ENCODE measurements around the gene KIFC1.

Gene KIFC1

DNA sequence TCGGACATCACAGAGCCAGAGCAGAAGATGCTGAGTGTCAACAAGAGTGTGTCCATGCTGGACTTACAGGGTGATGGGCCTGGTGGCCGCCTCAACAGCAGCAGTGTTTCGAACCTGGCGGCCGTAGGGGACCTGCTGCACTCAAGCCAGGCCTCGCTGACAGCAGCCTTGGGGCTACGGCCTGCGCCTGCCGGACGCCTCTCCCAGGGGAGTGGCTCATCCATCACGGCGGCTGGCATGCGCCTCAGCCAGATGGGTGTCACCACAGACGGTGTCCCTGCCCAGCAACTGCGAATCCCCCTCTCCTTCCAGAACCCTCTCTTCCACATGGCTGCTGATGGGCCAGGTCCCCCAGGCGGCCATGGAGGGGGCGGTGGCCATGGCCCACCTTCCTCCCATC, 51.4 kb downstream of the KIFC1 start:
- Histone ChIP-seq H3K27ac (ENCODE audit: low read depth, low read length, poor library complexity, severe bottlenecking) (no peak overlapping the region), H3K4me2 (ENCODE audit: low read length) (no peak overlapping the region), H4K20me1 (ENCODE audit: insufficient read depth, low read length) (no peaks in the 10 kb centered on the region), H3K9ac (ENCODE audit: low read length) (no peak overlapping the region), H3K4me1 (ENCODE audit: insufficient read depth, low read length, severe bottlenecking) (no peaks in the 10 kb centered on the region), H3K9me3 (ENCODE audit: low read length) (no peaks in the 10 kb centered on the region), H3K4me3 (ENCODE audit: low read depth, low read length, poor library complexity, severe bottlenecking) (no peak overlapping the region), H3F3A (ENCODE audit: insufficient read depth, low read length) (no peaks in the 10 kb centered on the region), H3K9me2 (ENCODE audit: low read depth, low read length) (no peaks in the 10 kb centered on the region), H3K27me3 (ENCODE audit: insufficient read depth, low read length) (no peaks in the 10 kb centered on the region), H3K36me3 (ENCODE audit: insufficient read depth, low read length) (peaks cover 24% of the 10 kb centered on the region), H2AFZ (ENCODE audit: low read length) (no peak overlapping the region), H3K79me2 (ENCODE audit: insufficient read depth, low read length) (no peaks in the 10 kb centered on the region)
- no peak for TF ChIP-seq EZH2 (IDR thresholded peaks at IDR 0.05; ENCODE audit: borderline replicate concordance, low read length)
- TF ChIP-seq, protein P1, sequence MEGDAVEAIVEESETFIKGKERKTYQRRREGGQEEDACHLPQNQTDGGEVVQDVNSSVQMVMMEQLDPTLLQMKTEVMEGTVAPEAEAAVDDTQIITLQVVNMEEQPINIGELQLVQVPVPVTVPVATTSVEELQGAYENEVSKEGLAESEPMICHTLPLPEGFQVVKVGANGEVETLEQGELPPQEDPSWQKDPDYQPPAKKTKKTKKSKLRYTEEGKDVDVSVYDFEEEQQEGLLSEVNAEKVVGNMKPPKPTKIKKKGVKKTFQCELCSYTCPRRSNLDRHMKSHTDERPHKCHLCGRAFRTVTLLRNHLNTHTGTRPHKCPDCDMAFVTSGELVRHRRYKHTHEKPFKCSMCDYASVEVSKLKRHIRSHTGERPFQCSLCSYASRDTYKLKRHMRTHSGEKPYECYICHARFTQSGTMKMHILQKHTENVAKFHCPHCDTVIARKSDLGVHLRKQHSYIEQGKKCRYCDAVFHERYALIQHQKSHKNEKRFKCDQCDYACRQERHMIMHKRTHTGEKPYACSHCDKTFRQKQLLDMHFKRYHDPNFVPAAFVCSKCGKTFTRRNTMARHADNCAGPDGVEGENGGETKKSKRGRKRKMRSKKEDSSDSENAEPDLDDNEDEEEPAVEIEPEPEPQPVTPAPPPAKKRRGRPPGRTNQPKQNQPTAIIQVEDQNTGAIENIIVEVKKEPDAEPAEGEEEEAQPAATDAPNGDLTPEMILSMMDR (IDR thresholded peaks at IDR 0.05; ENCODE audit: low read length) = no peak

DNA sequence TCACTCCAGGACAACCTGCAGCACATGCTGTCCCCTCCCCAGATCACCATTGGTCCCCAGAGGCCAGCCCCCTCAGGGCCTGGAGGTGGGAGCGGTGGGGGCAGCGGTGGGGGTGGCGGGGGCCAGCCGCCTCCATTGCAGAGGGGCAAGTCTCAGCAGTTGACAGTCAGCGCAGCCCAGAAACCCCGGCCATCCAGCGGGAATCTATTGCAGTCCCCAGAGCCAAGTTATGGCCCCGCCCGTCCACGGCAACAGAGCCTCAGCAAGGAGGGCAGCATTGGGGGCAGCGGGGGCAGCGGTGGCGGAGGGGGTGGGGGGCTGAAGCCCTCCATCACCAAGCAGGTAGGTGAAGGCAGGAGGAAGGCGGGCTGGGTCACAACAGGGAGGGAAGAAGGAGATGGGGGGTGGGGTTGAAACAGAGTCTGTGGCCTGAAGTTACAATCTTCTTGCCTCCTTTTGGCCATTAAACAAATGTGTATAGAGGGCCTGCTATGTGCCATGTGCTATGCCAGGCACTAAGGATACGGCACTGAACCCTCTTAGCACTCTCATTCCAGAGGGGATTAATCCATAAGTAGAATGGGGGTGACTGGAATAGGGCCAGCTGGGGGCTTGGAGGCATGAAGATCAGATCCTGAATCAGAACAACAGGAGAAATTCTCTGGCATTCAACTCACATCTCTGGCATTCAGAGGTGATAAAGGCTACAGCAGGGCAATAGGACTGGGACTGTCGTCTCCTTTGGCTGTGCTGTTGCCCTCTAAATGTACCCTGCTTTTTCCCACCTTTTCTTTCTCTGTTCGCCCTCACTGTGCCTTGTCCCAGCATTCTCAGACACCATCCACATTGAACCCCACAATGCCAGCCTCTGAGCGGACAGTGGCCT, 52.2 kb downstream of the KIFC1 start:
- no peaks in the 10 kb centered on the region for H3K4me1 ChIP-seq (ENCODE audit: insufficient read depth, low read length, severe bottlenecking)
- H3K4me2 ChIP-seq (ENCODE audit: low read length) = no peak overlapping the region
- H3K9ac ChIP-seq (ENCODE audit: low read length) = no peak overlapping the region
- TF ChIP-seq, protein P1 (IDR thresholded peaks at IDR 0.05; ENCODE audit: low read length) = no peak
- TF ChIP-seq EZH2 (IDR thresholded peaks at IDR 0.05; ENCODE audit: borderline replicate concordance, low read length) = no peak
- H3K4me3 ChIP-seq (ENCODE audit: low read depth, low read length, poor library complexity, severe bottlenecking) = no peak overlapping the region
- no peaks in the 10 kb centered on the region for H3K27me3 ChIP-seq (ENCODE audit: insufficient read depth, low read length)
- no peak overlapping the region for H3K27ac ChIP-seq (ENCODE audit: low read depth, low read length, poor library complexity, severe bottlenecking)
- H4K20me1 ChIP-seq (ENCODE audit: insufficient read depth, low read length) = no peaks in the 10 kb centered on the region
- H2AFZ ChIP-seq (ENCODE audit: low read length) = no peak overlapping the region
- H3F3A ChIP-seq (ENCODE audit: insufficient read depth, low read length) = no peaks in the 10 kb centered on the region
- no peaks in the 10 kb centered on the region for H3K79me2 ChIP-seq (ENCODE audit: insufficient read depth, low read length)
- no peaks in the 10 kb centered on the region for H3K9me3 ChIP-seq (ENCODE audit: low read length)
- peaks cover 15% of the 10 kb centered on the region for H3K36me3 ChIP-seq (ENCODE audit: insufficient read depth, low read length)
- H3K9me2 ChIP-seq (ENCODE audit: low read depth, low read length) = no peaks in the 10 kb centered on the region

DNA sequence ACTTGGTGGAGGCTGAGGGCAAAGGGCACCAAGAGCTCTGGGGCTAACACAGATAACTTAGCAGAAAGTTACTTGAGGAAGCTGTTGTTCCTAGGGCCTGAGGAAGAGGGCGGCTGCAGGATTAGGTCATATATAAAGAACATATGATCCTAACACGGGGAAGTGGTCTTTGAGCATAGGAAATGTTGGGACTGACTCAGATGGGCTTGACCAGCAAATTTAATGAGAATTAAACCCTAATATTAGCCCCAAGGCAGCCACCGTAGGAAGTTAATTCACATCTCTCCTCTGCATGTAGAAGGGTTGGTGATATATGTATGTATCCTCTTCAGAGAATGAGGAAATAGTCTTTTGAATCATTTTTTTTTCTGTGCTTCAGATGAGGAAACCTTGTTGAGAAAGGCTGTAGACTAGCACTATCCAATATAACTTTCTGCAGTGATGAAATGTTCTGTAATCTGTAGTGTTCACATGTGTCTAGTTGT, 53.5 kb downstream of the KIFC1 start:
- no peaks in the 10 kb centered on the region for H3K27me3 ChIP-seq (ENCODE audit: insufficient read depth, low read length)
- no peak overlapping the region for H2AFZ ChIP-seq (ENCODE audit: low read length)
- no peaks in the 10 kb centered on the region for H3K4me1 ChIP-seq (ENCODE audit: insufficient read depth, low read length, severe bottlenecking)
- no peak overlapping the region for H3K9ac ChIP-seq (ENCODE audit: low read length)
- H3F3A ChIP-seq (ENCODE audit: insufficient read depth, low read length) = no peaks in the 10 kb centered on the region
- H3K4me2 ChIP-seq (ENCODE audit: low read length) = no peak overlapping the region
- peaks cover 14% of the 10 kb centered on the region; the same call in 1 of the 2 replicates for H3K36me3 ChIP-seq (ENCODE audit: insufficient read depth, low read length)
- H4K20me1 ChIP-seq (ENCODE audit: insufficient read depth, low read length) = no peaks in the 10 kb centered on the region
- no peaks in the 10 kb centered on the region for H3K9me3 ChIP-seq (ENCODE audit: low read length)
- no peaks in the 10 kb centered on the region for H3K9me2 ChIP-seq (ENCODE audit: low read depth, low read length)
- no peaks in the 10 kb centered on the region for H3K79me2 ChIP-seq (ENCODE audit: insufficient read depth, low read length)
- H3K27ac ChIP-seq (ENCODE audit: low read depth, low read length, poor library complexity, severe bottlenecking) = no peak overlapping the region
- TF ChIP-seq EZH2 (IDR thresholded peaks at IDR 0.05; ENCODE audit: borderline replicate concordance, low read length) = no peak
- TF ChIP-seq, protein P1 (IDR thresholded peaks at IDR 0.05; ENCODE audit: low read length) = no peak
- H3K4me3 ChIP-seq (ENCODE audit: low read depth, low read length, poor library complexity, severe bottlenecking) = no peak overlapping the region
